HTERT RPE-1 (cell line): ENCODE data around the gene TVP23C.

Experiments used
- in situ Hi-C: fragments of 300-500 bp; cut with MboI; formaldehyde crosslinking; loops from 4 replicates; pipeline ENCODE4 v1.14.3; 2020; ENCODE audit warnings: low sequenced_read_pairs

Gene TVP23C

DNA sequence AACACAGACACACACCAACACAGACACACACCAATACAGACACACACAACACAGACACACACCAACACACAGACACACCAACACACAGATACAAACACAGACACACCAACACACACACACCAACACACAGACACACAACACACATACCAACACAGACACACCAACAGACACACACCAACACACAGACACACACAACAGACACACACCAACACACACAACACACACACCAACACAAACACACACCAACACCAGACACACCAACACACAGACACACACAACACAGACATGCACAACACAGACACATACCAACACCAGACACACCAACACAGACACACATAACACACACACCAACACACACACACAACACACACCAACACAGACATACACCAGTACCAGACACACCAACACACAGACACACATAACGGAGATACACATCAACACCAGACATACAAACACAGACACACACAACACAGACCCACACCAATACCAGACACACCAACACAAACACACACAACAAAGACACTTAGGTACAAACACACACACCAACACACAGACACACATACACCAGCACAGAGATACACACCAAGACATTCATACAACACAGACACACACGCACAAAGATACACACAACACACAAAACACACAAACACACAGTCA, 98.1 kb downstream of the TVP23C start:
- in situ Hi-C loops, result no loop called here

DNA sequence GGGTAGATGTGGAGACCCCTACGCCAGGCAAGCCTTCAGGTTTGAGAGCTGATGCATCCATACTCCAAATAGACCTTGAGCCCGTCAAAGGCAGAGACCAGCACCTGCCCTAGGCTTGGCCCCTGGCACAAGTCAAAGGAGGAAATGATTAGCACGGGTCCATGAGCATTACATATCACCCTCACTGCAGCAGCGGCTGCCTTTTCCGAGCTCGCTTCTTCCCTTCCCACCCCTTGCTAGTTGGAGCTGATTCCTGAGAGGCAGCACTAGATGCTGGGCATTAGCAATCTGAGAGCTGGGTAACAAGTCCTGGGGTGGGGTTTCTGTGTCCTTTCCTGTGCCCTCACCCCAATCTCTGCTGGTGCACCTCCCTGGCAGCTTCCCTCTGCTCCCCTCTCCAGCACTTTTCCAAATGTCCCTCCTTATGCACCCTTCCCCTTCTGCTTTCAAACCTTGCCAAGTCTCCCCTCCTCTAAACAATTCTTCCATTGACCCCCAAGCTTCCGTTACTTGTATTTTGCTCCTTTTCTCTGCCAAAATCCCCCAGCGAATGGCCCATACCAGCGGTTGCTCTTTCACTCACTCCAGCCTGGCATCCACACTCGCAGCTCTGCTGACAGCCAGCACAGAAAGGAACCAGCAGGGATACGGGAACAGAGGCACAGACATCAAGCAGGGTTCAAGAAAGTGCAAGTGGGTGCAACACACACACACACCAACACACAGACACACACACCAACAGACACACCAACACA, 98.9 kb downstream of the TVP23C start:
- in situ Hi-C loops, result no loop called here

- in situ Hi-C loops, result no loop called here
Measured at GRCh38 chr17:15462976-15463772, 100.1 kb downstream of the TVP23C start.

- in situ Hi-C loops, result no loop called here
Measured at GRCh38 chr17:15457723-15458094, 105.6 kb downstream of the TVP23C start.

DNA sequence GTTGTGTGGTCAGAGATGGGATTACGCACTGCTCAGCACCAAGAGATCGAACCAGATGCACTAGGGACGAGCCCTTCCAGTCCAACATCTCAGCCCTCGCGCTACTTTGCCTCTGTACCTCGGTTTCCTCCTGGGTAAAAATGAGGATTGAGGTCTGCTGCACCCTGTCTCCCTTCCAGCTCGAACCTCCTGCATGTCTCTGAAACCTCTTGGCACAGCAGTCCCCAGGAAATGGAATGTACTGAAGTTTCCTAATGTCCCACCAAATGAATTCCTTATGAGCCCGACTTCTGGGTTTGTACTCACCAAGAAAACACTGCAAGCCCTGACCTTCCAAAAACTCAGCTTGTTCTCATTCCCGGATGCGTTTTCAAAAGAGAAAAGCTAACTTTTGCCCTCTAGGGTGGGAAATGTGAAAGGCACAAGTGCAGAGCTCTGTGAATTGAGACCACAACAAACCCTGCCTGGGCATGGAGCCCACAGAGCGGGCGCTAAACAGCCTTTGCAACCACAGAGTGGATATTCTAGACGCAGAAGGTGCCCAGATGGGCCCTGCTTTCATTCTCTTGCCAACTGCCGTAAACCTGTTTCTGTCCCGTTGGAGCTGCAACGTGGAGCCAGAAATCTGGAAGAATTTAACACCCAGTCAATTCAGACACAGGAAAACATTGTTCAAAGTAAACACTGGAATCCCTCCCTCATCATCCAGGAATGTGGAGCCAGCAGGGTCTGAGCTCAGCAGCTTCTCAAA, 106.1 kb downstream of the TVP23C start:
- in situ Hi-C loops, result no loop called here

GRCh38 chr17:15456496-15456895, 106.8 kb downstream of the TVP23C start:
- in situ Hi-C loops, result no loop called here

- in situ Hi-C loops, result no loop called here
Measured at GRCh38 chr17:15454346-15454745, 108.9 kb downstream of the TVP23C start.

- in situ Hi-C loops, result no loop called here
Measured at GRCh38 chr17:15453782-15454181, 109.5 kb downstream of the TVP23C start.

DNA sequence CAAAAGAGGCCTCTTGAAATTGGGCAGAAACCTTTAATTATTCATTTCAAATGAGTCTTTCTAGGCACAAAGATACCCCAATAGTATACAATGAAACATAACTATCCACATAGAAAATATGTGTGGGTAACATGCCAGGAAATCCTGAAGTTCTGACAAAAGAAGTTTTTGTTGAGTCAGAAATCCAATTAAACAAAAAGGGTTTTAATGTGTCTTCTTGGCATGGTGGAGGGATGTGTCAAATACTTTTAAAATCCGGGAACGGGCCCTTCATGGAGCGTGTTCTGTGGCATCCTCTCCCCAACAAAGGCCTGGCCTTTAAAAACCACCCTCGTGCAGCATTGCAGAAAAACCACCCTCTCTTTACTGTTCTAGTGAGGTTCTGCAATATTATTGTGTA, 110.0 kb downstream of the TVP23C start:
- in situ Hi-C loops, result no loop called here

DNA sequence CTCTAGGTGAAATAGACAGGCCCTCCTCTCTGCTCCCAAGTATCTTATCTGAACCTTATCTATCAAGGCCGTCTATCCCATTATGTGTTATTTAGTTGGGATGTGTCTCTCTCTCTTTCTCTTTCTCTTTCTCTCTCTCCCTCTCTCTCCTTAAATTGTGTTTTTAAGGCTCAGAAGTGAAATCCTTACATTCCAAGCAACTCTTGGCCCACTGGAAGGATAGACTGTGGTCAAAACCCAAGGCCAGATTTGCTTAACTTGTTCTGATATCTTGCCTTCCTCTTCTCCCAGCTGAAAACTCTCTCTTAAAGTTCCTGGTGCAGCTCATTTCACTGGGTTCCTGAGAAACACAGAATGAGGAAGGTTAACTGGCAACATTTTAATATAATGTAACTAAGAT, 110.5 kb downstream of the TVP23C start:
- in situ Hi-C loops, result no loop called here
